Gastrocnemius medialis (tissue), 4 donors: ENCODE measurements around the gene PLEKHH2. TPM values are rescaled to one million over a fixed set of nuclear protein-coding genes. Genes with fewer than 3 reads are reported as not detected.
A peak's percentile ranks its signal among the peaks of the same experiment; 100 is the strongest.

ENCODE experiments used
- ATAC-seq, 2 donors: fragments of 150-250 bp; one replicate each; pipeline ENCODE4 v1.9.1; 2016
- DNase-seq, 2 donors: peaks; one replicate each; pipeline ENCODE4 v3.0.0-alpha.2; 2019
- H3K27ac ChIP-seq, 4 donors: fragments of 200-600 bp; sonication (generic); 1 replicate in 1 of 4; 2 replicates in 3 of 4; pipeline ENCODE4 v1.5.1; 2016 to 2018; ENCODE audit warnings: mild to moderate bottlenecking in 2 of 4, moderate library complexity in 1 of 4
- H3K27me3 ChIP-seq, 3 donors: fragments of 200-600 bp; sonication (generic) in 2 of 3; 1 replicate in 1 of 3; 2 replicates in 2 of 3; pipeline versions ENCODE4 v1.5.1 to v1.6.0; 2016 to 2019; ENCODE audit warnings: mild to moderate bottlenecking in 1 of 3, moderate library complexity in 1 of 3
- H3K36me3 ChIP-seq, 2 donors: fragments of 200-600 bp; sonication (generic) in 1 of 2; one replicate each; pipeline ENCODE4 v1.5.1; 2017 to 2018
- H3K4me1 ChIP-seq, 2 donors: fragments of 200-600 bp; sonication (generic) in 1 of 2; one replicate each; pipeline ENCODE4 v1.5.1; 2016 to 2017; ENCODE audit warnings: mild to moderate bottlenecking in 2 of 2
- H3K4me3 ChIP-seq, 4 donors: fragments of 200-600 bp; sonication (generic) in 3 of 4; 1 replicate in 1 of 4; 2 replicates in 3 of 4; pipeline ENCODE4 v1.5.1; 2016 to 2019; ENCODE audit warnings: mild to moderate bottlenecking in 2 of 4
- H3K9me3 ChIP-seq, 3 donors: fragments of 200-600 bp; sonication (generic) in 2 of 3; 1 replicate in 1 of 3; 2 replicates in 2 of 3; pipeline ENCODE4 v1.5.1; 2016 to 2019
- POLR2A ChIP-seq, 2 donors: fragments of 450-650 bp; IDR thresholded peaks; one replicate each; pipeline ENCODE4 v1.6.1; 2017; ENCODE audit warnings: antibody characterized with exemption in 2 of 2, mild to moderate bottlenecking in 2 of 2, moderate library complexity in 2 of 2
- in situ Hi-C, 4 donors: fragments of 200-750 bp; cut with MboI; loops; one replicate each; pipeline versions ENCODE4 v1.15.0 to v1.8.0; 2017; ENCODE audit warnings: low sequenced_read_pairs in 4 of 4
- intact Hi-C: fragments of 100-400 bp; cut with DNase I; formaldehyde crosslinking; loops from one replicate; pipeline ENCODE4 v1.15.1; 2023; ENCODE audit warnings: low total_unique reads
- total RNA-seq, 4 donors: library from RNA; depleted of rRNA; stranded (reverse); fragments of >200 nt; gene quantifications; one replicate each; pipeline versions ENCODE4 v1.1.0 to v1.2.3, GENCODE V29; 2016
- TF ChIP-seq, protein P1 (sequence below), 5 experiments: fragments of 450-650 bp in 3 of 5; fragments of 200-600 bp in 2 of 5; sonication (generic) in 2 of 5; IDR thresholded peaks in 4 of 5; conservative IDR thresholded peaks in 1 of 5; 1 replicate in 4 of 5; 2 replicates in 1 of 5; pipeline ENCODE4 v1.5.1; 2016 to 2019; ENCODE audit warnings: antibody characterized with exemption in 5 of 5, mild to moderate bottlenecking in 3 of 5, moderate library complexity in 3 of 5

Gene PLEKHH2
- total RNA-seq, 4 donors from 2014 or later = 1.4 to 4.9 (median 3.4) TPM

DNA sequence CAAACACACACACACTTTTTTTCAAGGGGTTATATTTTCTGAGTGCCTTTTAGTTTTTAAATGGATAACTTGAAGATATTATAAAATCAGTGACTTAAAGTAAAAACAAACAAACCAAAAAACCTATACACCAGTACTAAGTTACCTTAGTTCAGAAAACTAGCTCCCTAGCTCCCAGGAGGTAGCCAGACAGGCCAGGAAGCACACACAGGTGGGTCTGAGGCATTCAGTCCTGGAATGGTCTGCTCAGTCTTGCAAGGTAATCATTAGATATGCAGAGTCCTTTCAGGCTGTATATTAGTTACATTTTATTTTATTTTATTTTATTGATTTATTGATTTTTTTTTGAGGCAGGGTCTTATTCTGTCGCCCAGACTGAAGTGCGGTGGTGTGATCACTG is 126.0 kb downstream of the PLEKHH2 start:
- H3K36me3 ChIP-seq = no peaks in the 10 kb centered on the region
- no peak overlapping the region for H3K4me3 ChIP-seq
- H3K27me3 ChIP-seq = no peaks in the 10 kb centered on the region
- ATAC-seq (no peak), DNase-seq (no peak)
- no peaks in the 10 kb centered on the region for H3K4me1 ChIP-seq
- intact Hi-C loops = no loop called here
- H3K9me3 ChIP-seq = no peaks in the 10 kb centered on the region
- TF ChIP-seq, protein P1, sequence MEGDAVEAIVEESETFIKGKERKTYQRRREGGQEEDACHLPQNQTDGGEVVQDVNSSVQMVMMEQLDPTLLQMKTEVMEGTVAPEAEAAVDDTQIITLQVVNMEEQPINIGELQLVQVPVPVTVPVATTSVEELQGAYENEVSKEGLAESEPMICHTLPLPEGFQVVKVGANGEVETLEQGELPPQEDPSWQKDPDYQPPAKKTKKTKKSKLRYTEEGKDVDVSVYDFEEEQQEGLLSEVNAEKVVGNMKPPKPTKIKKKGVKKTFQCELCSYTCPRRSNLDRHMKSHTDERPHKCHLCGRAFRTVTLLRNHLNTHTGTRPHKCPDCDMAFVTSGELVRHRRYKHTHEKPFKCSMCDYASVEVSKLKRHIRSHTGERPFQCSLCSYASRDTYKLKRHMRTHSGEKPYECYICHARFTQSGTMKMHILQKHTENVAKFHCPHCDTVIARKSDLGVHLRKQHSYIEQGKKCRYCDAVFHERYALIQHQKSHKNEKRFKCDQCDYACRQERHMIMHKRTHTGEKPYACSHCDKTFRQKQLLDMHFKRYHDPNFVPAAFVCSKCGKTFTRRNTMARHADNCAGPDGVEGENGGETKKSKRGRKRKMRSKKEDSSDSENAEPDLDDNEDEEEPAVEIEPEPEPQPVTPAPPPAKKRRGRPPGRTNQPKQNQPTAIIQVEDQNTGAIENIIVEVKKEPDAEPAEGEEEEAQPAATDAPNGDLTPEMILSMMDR (IDR thresholded peaks at IDR 0.05 in 4 of 5, conservative IDR thresholded peaks at IDR 0.05 in 1 of 5) = no peak
- TF ChIP-seq POLR2A (IDR thresholded peaks at IDR 0.05) = no peak
- H3K27ac ChIP-seq = no peak overlapping the region
- in situ Hi-C loops = no loop called here

- in situ Hi-C loops = no loop called here
- Histone ChIP-seq H3K9me3 (no peaks in the 10 kb centered on the region), H3K4me3 (no peak overlapping the region), H3K27ac (no peak overlapping the region), H3K4me1 (no peaks in the 10 kb centered on the region), H3K27me3 (no peaks in the 10 kb centered on the region), H3K36me3 (no peaks in the 10 kb centered on the region)
- intact Hi-C loops = no loop called here
- ATAC-seq (no peak), DNase-seq (no peak)
- TF ChIP-seq POLR2A (IDR thresholded peaks at IDR 0.05) = no peak
- TF ChIP-seq, protein P1 (IDR thresholded peaks at IDR 0.05 in 4 of 5, conservative IDR thresholded peaks at IDR 0.05 in 1 of 5) = no peak
Observed at GRCh38 chr2:43764086-43764705, 127.1 kb downstream of the PLEKHH2 start.

DNA sequence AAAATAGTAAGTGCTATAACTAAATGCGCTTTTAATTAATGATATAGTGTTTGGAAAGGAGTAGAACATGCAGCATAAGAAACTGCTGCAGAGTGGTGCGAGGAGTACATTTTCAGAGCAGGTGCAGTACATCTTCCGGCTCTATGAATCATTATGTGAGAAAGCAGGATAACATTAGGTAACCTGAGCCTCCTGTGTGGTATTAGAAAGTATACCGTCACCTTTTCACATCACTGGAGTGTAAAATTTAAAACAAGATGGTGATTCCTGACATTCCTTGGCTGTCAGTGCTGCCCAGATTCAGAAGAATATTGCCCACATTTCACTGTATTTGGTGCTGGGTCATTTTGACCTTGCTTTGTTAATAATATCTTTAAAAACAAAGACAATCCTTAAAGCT is 128.9 kb downstream of the PLEKHH2 start:
- Histone ChIP-seq H3K4me3 (no peak overlapping the region), H3K4me1 (no peaks in the 10 kb centered on the region), H3K27ac (no peak overlapping the region), H3K36me3 (no peaks in the 10 kb centered on the region), H3K27me3 (no peaks in the 10 kb centered on the region), H3K9me3 (no peaks in the 10 kb centered on the region)
- DNase-seq (no peak), ATAC-seq (no peak)
- intact Hi-C loops (no loop called here), in situ Hi-C loops (no loop called here)
- no peak for TF ChIP-seq POLR2A (IDR thresholded peaks at IDR 0.05)
- TF ChIP-seq, protein P1 (IDR thresholded peaks at IDR 0.05 in 4 of 5, conservative IDR thresholded peaks at IDR 0.05 in 1 of 5) = no peak

- peak; percentile 97 to 99 for ATAC-seq
Observed at GRCh38 chr2:43773876-43774613, 137.0 kb downstream of the PLEKHH2 start, which contains the start of gene DYNC2LI1. TSS of gene DYNC2LI1 (plus strand) at chr2:43774039. CDS start at chr2:43774139, 100 bp downstream.

More at GRCh38 chr2:43773876-43774613, 137.0 kb downstream of the PLEKHH2 start, which contains the start of gene DYNC2LI1:
- Histone ChIP-seq H3K4me1 (peaks cover 3 to 6% of the 10 kb centered on the region in 2 donors), H3K4me3 (peak within 1 kb of the TSS; percentile 67 to 97 (median 82)), H3K27me3 (no peaks in the 10 kb centered on the region), H3K27ac (peak within 1 kb of the TSS; percentile 76 to 88 (median 81)), H3K9me3 (no peaks in the 10 kb centered on the region), H3K36me3 (no peaks in the 10 kb centered on the region)
- in situ Hi-C loops (no loop called here), intact Hi-C loops (loop anchor here (10.0 kb wide), 1 partner anchor 179 kb away; the partner anchor contains the start of gene THADA)
- no peak for TF ChIP-seq POLR2A (IDR thresholded peaks at IDR 0.05)
- TF ChIP-seq, protein P1 (IDR thresholded peaks at IDR 0.05 in 4 of 5, conservative IDR thresholded peaks at IDR 0.05 in 1 of 5) = no peak
- peak; percentile 81 to 86 for DNase-seq
